Activated naive CD4-positive, alpha-beta T cell treated with Interleukin-2 at 50 U/mL for 16 hours (primary cell): ENCODE measurements around the gene MEIS1.

Experiments
- DNase-seq: peaks from one replicate; pipeline ENCODE4 v3.0.0-alpha.2; 2020

The MEIS1 gene

GRCh38 chr2:66512626-66513025 lies 77.7 kb downstream of the MEIS1 start:
- DNase-seq, result no peak

- DNase-seq, result no peak
Measured at GRCh38 chr2:66515743-66516142, 80.8 kb downstream of the MEIS1 start.

- DNase-seq, result no peak
Measured at GRCh38 chr2:66516499-66516898, 81.6 kb downstream of the MEIS1 start.

- no peak for DNase-seq
Measured at GRCh38 chr2:66517772-66518171, 82.8 kb downstream of the MEIS1 start.

- DNase-seq, result no peak
Measured at GRCh38 chr2:66519264-66519843, 84.4 kb downstream of the MEIS1 start.

- DNase-seq, result no peak
Measured at GRCh38 chr2:66521291-66521922, 86.5 kb downstream of the MEIS1 start.

- no peak for DNase-seq
Measured at GRCh38 chr2:66522611-66523376, 87.9 kb downstream of the MEIS1 start.

GRCh38 chr2:66523377-66523969 lies 88.5 kb downstream of the MEIS1 start:
- no peak for DNase-seq

GRCh38 chr2:66523990-66524389 lies 89.1 kb downstream of the MEIS1 start:
- no peak for DNase-seq

GRCh38 chr2:66525606-66526005 lies 90.7 kb downstream of the MEIS1 start:
- no peak for DNase-seq

- DNase-seq, result no peak
Measured at GRCh38 chr2:66526180-66526579, 91.3 kb downstream of the MEIS1 start.

- no peak for DNase-seq
Measured at GRCh38 chr2:66528974-66529724, 94.2 kb downstream of the MEIS1 start.

GRCh38 chr2:66530651-66531050 lies 95.7 kb downstream of the MEIS1 start:
- DNase-seq, result no peak

GRCh38 chr2:66531155-66531554 lies 96.2 kb downstream of the MEIS1 start:
- DNase-seq, result no peak

GRCh38 chr2:66531567-66531966 lies 96.6 kb downstream of the MEIS1 start:
- DNase-seq, result no peak

GRCh38 chr2:66532972-66533868 lies 98.3 kb downstream of the MEIS1 start:
- no peak for DNase-seq

GRCh38 chr2:66534461-66534860 lies 99.5 kb downstream of the MEIS1 start:
- DNase-seq, result no peak

- DNase-seq, result no peak
Measured at GRCh38 chr2:66535574-66536289, 100.8 kb downstream of the MEIS1 start.

- DNase-seq, result no peak
Measured at GRCh38 chr2:66536290-66536673, 101.4 kb downstream of the MEIS1 start.

GRCh38 chr2:66536997-66537396 lies 102.1 kb downstream of the MEIS1 start:
- DNase-seq, result no peak

GRCh38 chr2:66538291-66538690 lies 103.4 kb downstream of the MEIS1 start:
- DNase-seq, result no peak
